Measurements from ENCODE around the gene GTF2F2. TPM values are rescaled to one million over a fixed set of nuclear protein-coding genes. Genes with fewer than 3 reads are reported as not detected.
A peak's percentile ranks its signal among the peaks of the same experiment; 100 is the strongest.

GTF2F2 gene
- total RNA-seq (2022) (41.2 and 47.4 TPM in 2 replicates), Bru-seq, nascent RNA (percentile 84 among the genes with signal in this experiment), BruChase-seq, experiment 1, labeled RNA remaining after a 6-hour chase (percentile 67 among the genes with signal in this experiment), BruChase-seq, experiment 2, labeled RNA remaining after a 2-hour chase (percentile 65 among the genes with signal in this experiment)
- long read RNA-seq, transcript GTF2F2-201 (8 exons, 2,239 nt), result major isoform, 118 of 169 reads
- long read RNA-seq, partial matches to known transcripts, result 17 of 169 reads
- long read RNA-seq, other reads (novel, unspliced or antisense), result 34 of 169 reads

DNA sequence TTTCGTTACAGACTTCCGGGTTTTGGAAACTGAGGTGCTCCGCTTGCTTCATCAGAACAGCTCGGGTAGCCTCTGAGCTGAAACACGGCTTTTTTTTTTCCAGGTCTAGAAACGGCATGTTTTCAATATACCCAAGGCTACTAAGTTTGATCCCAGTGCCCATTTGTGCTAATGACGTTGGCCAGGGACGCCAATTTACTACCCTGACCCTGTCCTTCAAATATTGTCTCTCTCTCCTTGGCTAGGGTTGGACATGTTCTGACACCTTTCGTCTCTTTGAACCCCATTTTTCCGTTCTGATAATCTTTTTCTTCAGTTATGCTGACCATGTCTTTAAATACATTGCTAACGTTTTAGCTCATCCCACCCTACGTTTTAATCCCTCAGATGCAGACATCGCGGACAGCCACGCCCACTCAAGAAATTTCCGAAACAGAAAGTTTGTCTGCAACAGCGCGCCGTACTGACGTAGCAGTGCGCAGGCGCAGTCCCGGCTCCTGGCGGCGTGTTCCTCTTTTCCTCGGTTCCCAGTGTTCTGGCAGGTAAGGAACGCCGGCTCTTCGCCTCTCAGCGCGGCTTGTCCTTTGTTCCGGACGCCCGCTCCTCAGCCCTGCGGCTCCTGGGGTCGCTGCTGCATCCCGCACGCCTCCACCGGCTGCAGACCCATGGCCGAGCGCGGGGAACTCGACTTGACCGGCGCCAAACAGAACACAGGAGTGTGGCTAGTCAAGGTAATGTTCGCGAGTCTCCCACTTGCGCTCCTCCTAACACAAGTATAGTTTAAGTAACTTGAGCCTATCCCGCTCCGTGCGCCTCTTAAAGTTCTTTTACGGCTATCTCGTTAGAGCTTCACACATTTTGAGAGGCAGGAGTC, at the start of gene GTF2F2:
Gene GTF2F2 (plus strand): TSS at position 520 of the 874 bp plus-strand sequence. CDS start 146 bp downstream, at position 666.
- no peak for TF ChIP-seq CTCF (IDR thresholded peaks at IDR 0.05; ENCODE audit: unreplicated experiment)
- Mint-ChIP-seq H3K27me3 (ENCODE audit: insufficient read depth, unreplicated experiment) (no peaks in the 10 kb centered on the region), H3K4me1 (ENCODE audit: insufficient read depth, unreplicated experiment) (peaks cover 8% of the 10 kb centered on the region), H3K27ac (ENCODE audit: low read depth, unreplicated experiment) (no peak within 1 kb of the TSS), H3K4me3 (ENCODE audit: unreplicated experiment) (no peak within 1 kb of the TSS), H3K9me3 (ENCODE audit: unreplicated experiment) (no peaks in the 10 kb centered on the region), H3K36me3 (ENCODE audit: insufficient read depth, unreplicated experiment) (peaks cover 1% of the 10 kb centered on the region)
- POLR2A ChIA-PET, result interaction anchor here (0.6 to 4.3 kb wide), 43 partner anchors 11 to 221 kb away, joined by 3 to 87 read pairs (median 5); partner anchors contain the start of gene TPT1
- BruUV-seq (replicated peaks), result TSS peak; percentile 93
- CTCF ChIA-PET, result interaction anchor here (0.6 to 2.5 kb wide), 6 partner anchors 11 to 1201 kb away, joined by 3 to 7 read pairs (median 5); no protein-coding TSS in a partner anchor
- peak; percentile 85 for DNase-seq (ENCODE audit: unreplicated experiment)
- intact Hi-C loops (cut with micrococcal nuclease), result loop anchor here (1.0 to 2.0 kb wide), 4 partner anchors 65 to 161 kb away; no protein-coding TSS in a partner anchor

- Mint-ChIP-seq H3K27me3 (ENCODE audit: insufficient read depth, unreplicated experiment) (no peaks in the 10 kb centered on the region), H3K27ac (ENCODE audit: low read depth, unreplicated experiment) (no peak overlapping the region), H3K36me3 (ENCODE audit: insufficient read depth, unreplicated experiment) (no peaks in the 10 kb centered on the region), H3K9me3 (ENCODE audit: unreplicated experiment) (no peaks in the 10 kb centered on the region), H3K4me1 (ENCODE audit: insufficient read depth, unreplicated experiment) (peaks cover 5% of the 10 kb centered on the region), H3K4me3 (ENCODE audit: unreplicated experiment) (no peak overlapping the region)
- ChIA-PET POLR2A (no interaction called here), CTCF (no interaction called here)
- no TSS peak for BruUV-seq (replicated peaks)
- intact Hi-C loops (cut with micrococcal nuclease), result no loop called here
- no peak for DNase-seq (ENCODE audit: unreplicated experiment)
- no peak for TF ChIP-seq CTCF (IDR thresholded peaks at IDR 0.05; ENCODE audit: unreplicated experiment)
Measured at GRCh38 chr13:45073809-45074208, 46.5 kb upstream of the GTF2F2 start.

- Mint-ChIP-seq H3K36me3 (ENCODE audit: insufficient read depth, unreplicated experiment) (no peaks in the 10 kb centered on the region), H3K4me1 (ENCODE audit: insufficient read depth, unreplicated experiment) (peaks cover 5% of the 10 kb centered on the region), H3K9me3 (ENCODE audit: unreplicated experiment) (no peaks in the 10 kb centered on the region), H3K4me3 (ENCODE audit: unreplicated experiment) (no peak overlapping the region), H3K27me3 (ENCODE audit: insufficient read depth, unreplicated experiment) (no peaks in the 10 kb centered on the region), H3K27ac (ENCODE audit: low read depth, unreplicated experiment) (no peak overlapping the region)
- no TSS peak for BruUV-seq (replicated peaks)
- intact Hi-C loops (cut with micrococcal nuclease), result no loop called here
- no peak for DNase-seq (ENCODE audit: unreplicated experiment)
- ChIA-PET POLR2A (no interaction called here), CTCF (interaction anchor here (0.6 to 1.0 kb wide), 3 partner anchors 9 to 28 kb away, joined by 3 to 4 read pairs (median 3); no protein-coding TSS in a partner anchor)
- no peak for TF ChIP-seq CTCF (IDR thresholded peaks at IDR 0.05; ENCODE audit: unreplicated experiment)
Measured at GRCh38 chr13:45074721-45075120, 45.6 kb upstream of the GTF2F2 start.

DNA sequence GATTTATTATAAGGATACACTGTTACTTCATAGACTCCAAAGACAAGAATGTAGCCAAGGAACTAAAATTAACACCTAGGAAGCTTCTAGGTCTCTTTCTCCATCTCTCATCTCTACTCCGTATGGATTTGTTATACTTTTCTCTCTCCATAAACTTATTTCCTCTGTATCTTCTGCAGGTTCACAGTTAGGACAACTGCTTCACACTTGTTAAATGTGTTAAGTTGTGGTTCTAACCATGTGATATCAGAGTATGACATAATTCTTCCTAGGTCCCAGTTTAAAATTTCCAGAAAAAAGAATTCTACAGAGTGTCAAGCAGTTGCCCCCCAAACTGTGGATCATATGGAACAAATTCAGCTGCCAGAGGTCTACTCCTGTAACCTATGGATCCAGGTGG, 42.3 kb upstream of the GTF2F2 start:
- intact Hi-C loops (cut with micrococcal nuclease), result no loop called here

More for the DNA sequence above, 42.3 kb upstream of the GTF2F2 start:
- Mint-ChIP-seq H3K4me1 (ENCODE audit: insufficient read depth, unreplicated experiment) (peaks cover 12% of the 10 kb centered on the region), H3K36me3 (ENCODE audit: insufficient read depth, unreplicated experiment) (no peaks in the 10 kb centered on the region), H3K4me3 (ENCODE audit: unreplicated experiment) (no peak overlapping the region), H3K27ac (ENCODE audit: low read depth, unreplicated experiment) (no peak overlapping the region), H3K9me3 (ENCODE audit: unreplicated experiment) (no peaks in the 10 kb centered on the region), H3K27me3 (ENCODE audit: insufficient read depth, unreplicated experiment) (peaks cover 14% of the 10 kb centered on the region)
- no TSS peak for BruUV-seq (replicated peaks)
- no peak for TF ChIP-seq CTCF (IDR thresholded peaks at IDR 0.05; ENCODE audit: unreplicated experiment)
- CTCF ChIA-PET, result interaction anchor here (0.6 kb wide), 1 partner anchor 1842 kb away, joined by 3 read pairs; no protein-coding TSS in a partner anchor
- DNase-seq (ENCODE audit: unreplicated experiment), result no peak
- POLR2A ChIA-PET, result no interaction called here
